NCI-H446 (cell line): ENCODE data around the gene RGS17.
"Not testable (repeated sequence)": the region's sequence is repeated elsewhere in the genome, so short reads cannot be mapped to it uniquely, and the experiment has no call there.

Source experiments
- DNase-seq, 2 experiments: peaks; one replicate each; lab custom pipeline; 2025; lab: John Stamatoyannopoulos, UW

The RGS17 gene

DNA sequence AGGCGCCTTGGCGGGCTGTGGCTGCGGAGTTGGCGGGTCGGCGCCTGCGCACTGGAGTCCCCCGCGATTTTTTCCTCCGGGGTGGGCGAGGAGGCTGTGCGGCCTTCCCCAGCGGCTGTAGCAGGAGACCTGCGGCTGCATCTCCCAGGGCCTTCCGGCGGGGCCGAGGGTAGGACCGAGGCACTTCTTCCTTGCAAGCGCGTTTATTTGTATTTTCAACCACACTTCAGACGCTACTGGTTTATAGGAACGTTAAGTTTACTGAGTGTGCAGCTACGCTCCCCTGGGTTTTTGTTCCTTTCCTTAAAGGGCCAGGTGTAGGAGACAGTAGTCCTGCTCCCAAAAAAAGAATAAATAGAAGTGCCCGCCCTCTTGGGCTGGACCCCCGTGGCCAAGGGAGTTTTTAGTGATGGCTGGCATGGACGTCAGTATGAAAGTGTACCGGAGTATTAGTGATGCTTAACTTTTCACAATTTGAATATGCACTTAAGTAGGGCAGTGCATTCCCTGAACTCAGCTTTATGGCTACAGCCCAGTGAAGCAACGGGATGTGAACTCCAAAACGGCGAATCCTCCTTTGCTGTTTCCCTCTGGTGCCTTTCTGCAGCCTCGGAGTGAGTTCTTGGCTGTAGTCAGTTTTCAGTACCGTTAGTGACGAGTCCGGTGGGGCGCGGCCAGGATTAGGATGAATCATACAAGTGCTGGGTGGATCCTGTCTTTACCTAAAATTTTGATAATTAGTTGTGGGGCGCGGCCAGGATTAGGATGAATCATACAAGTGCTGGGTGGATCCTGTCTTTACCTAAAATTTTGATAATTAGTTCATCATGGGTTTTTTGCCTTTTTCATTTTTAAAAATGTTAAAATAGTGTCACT, 147.2 kb downstream of the RGS17 start:
- peak; percentile 57 to 94 for DNase-seq

GRCh38 chr6:152982904-152983636, 148.0 kb downstream of the RGS17 start, which contains the start of gene FBXO5:
FBXO5 (minus strand) TSS chr6:152983041; CDS start chr6:152982959, 82 bp downstream.
- DNase-seq: peak; percentile 89 to 96

DNA sequence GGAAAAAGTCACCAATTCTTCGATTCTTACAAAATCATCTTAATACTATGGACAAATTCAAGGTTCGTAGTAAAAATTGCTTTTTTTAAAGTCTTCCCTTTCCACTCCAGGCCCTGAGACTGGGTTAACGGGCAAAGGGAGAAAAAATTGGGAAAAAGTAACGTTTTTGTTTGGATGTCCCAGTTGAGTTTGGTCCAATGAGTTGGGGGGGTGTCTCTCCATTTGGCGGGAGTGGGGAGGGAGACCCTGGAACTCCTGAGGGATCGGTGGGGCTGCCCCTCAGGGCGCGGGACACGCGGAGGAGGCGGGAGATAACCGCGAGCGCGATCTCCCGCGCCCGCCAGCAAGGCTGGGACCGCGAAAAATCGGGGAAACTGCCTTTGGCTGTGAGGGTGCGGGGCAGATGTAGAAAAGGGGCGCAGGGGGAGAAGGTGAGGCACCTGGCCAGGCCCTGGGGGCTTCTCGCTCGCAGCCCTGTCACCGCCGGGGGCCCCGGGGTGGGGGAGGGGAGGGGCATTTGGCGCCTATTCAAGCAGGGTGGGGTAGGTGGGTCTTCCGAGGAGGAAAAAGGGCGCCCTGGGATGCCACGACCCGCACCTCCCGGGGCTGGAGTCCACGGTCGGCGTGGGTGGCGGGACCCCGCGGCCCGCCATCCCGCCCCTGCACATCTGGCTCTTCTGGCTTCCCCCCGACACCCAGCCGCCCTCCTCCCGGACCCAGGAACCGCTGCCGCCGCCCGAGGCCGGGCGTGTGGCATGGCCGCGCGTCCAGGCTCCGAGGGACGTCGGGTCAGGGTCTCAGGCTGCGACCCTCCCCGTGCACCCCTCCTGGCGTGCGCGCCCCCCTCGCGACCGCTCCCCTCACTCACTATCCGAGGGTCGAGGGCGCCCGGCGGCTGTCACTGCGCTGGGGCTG, 148.8 kb downstream of the RGS17 start:
- peak in 1 of 2 experiments; percentile 40 for DNase-seq

GRCh38 chr6:152981219-152981618, 149.9 kb downstream of the RGS17 start:
- DNase-seq: no peak

- DNase-seq: no peak
These were observed 150.4 kb downstream of the RGS17 start for GRCh38 chr6:152980656-152981055.

- no peak for DNase-seq
These were observed 152.0 kb downstream of the RGS17 start for GRCh38 chr6:152979116-152979515.

DNA sequence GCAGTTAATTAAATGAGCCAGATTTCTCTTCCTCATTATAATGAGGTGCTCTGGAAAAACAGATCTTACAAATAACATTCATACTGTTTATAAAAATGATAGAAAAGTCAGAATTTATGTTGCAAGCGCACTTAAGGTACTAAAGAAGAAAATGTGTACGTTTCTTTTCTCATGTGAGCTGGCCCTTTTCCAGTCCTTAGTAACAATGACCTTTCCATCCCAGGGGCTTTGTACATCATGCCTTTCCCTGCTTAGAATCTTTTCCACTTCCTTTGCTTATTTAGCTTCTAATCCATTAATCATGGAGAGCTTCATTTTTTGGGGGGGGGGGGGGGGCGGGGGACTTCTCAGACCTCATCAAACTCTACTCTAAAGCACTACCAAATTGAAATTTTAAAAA, 153.0 kb downstream of the RGS17 start:
- no peak for DNase-seq

GRCh38 chr6:152977556-152977955, 153.5 kb downstream of the RGS17 start:
- no peak for DNase-seq

DNA sequence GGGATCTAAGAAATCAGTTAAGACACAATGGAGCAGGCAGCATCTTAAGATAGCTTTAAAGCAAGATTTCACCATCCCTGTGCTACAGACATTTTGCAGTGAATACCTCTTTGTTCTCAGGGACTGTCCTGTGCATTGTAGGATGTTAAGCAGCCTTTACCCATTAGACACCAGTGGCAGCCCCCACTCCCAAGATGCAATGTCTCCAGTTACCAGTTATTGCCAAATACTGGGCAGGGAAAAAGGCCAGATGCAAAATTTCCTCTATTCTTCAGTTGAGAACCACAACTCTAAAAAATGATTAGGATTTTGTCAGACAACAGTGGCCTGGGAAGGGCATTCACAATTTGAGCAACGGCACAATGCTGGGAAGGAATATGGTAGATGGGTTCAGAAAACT, 154.3 kb downstream of the RGS17 start:
- DNase-seq: no peak

DNA sequence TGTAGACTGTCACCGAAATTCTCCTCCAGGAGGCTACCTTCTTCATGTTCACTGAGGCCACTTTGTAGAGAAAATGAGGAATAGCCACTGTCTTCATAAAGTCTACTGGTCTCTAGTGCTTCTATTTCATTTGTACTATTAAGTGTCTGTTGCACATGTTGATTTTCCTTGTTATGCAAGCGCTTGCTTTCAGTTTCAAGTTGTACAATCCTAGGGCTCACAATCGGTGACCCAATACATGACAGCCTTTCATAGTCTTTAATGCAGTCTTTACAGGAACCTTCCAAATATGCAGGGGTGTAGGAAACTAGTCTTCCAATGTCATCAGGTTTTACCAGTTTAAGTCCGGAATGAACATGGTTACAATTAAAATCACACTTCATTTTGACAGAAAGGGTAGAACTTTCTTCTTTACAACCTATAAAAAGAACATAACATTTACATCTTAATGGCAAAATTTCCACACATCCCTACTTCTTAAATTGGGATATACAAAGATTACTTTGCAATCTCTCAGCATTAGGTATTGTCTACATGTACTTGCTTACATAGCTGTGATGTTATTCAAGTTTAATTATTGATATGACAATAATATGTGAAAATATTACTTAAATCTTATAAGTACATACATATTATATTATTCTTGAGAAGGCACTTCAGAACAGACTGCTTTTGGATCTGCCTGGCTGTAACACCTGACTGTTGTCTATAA, 155.7 kb downstream of the RGS17 start:
- no peak for DNase-seq

DNA sequence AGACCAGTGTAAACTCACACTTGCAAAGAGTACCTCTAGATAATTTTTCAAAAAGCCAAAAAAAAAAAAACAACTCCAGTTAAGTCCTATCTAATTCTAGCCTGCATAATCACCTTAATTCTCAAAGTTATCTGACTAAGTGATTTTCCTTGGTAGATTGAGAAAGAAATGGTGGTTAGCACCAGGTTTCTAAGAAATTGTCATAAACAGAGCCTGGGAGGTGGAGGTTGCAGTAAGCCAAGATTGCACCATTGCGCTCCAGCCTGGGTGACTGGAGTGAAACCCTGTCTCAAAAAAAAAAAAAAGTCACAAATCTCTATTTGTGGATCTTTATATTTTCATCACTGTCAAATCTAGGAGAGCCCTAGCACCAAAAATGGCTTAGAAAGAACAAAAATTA, 157.2 kb downstream of the RGS17 start:
- DNase-seq: no peak

- DNase-seq: no peak
These were observed 161.2 kb downstream of the RGS17 start for GRCh38 chr6:152969688-152970418.

DNA sequence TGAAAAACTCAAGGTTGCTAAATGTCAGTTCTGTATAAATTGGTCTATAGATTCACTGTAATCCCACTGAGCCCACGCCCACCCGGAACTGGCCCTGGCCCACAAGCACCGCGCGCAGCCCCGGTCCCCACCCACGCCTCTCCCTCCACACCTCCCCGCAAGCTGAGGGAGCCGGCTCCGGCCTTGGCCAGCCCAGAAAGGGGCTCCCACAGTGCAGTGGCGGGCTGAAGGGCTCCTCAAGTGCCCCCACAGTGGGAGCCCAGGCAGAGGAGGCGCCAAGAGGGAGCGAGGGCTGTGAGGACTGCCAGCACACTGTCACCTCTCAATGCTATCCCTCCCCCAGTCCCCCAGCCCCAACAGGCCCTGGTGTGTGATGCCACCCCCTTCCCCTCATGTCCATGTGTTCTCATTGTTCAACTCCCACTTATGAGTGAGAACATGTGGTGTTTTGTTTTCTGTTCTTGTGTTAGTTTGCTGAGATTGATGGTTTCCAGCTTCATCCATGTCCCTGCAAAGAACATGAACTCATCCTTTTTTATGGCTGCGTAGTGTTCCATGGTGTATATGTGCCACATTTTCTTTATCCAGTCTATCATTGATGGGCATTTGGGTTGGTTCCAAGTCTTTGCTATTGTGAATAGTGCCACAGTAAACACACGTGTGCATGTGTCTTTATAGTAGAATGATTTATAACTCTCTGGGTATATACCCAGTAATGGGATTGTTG, 164.8 kb downstream of the RGS17 start:
- DNase-seq: not testable (repeated sequence)

GRCh38 chr6:152959333-152959732, 171.7 kb downstream of the RGS17 start:
- DNase-seq: no peak

GRCh38 chr6:152957796-152958195, 173.3 kb downstream of the RGS17 start:
- no peak for DNase-seq
